Measurements from ENCODE around the gene CUBN.

DNA sequence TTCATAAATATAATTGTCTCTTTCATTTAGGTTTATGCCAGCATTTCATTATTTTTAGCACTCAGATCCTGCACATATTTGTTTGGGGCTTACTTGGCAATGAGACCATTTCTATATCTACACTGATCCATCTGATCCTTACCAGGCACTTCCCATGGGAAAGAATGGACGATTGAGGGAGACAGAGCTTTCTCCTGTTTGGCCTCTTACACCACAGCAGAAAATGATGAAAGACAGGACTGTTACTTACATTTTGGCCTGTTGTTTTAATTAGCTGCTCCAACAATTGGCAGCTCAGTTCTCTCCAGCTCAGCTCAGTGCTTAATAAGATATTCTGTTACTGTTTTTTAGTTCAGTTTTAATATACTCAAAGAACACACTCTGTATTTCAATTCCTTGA lies 234.8 kb downstream of the CUBN start:
- TF ChIP-seq, protein P1, sequence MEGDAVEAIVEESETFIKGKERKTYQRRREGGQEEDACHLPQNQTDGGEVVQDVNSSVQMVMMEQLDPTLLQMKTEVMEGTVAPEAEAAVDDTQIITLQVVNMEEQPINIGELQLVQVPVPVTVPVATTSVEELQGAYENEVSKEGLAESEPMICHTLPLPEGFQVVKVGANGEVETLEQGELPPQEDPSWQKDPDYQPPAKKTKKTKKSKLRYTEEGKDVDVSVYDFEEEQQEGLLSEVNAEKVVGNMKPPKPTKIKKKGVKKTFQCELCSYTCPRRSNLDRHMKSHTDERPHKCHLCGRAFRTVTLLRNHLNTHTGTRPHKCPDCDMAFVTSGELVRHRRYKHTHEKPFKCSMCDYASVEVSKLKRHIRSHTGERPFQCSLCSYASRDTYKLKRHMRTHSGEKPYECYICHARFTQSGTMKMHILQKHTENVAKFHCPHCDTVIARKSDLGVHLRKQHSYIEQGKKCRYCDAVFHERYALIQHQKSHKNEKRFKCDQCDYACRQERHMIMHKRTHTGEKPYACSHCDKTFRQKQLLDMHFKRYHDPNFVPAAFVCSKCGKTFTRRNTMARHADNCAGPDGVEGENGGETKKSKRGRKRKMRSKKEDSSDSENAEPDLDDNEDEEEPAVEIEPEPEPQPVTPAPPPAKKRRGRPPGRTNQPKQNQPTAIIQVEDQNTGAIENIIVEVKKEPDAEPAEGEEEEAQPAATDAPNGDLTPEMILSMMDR (IDR thresholded peaks at IDR 0.05): no peak
- TF ChIP-seq POLR2AphosphoS5 (IDR thresholded peaks at IDR 0.05; ENCODE audit: low read depth, low read length) (no peak), SIN3A (IDR thresholded peaks at IDR 0.05; ENCODE audit: borderline replicate concordance, insufficient read depth, low read depth, low read length) (no peak), REST (IDR thresholded peaks at IDR 0.05; ENCODE audit: insufficient read depth in 1 of 2, low read depth in 2 of 2, low read length in 1 of 2) (no peak), TCF7L2 (IDR thresholded peaks at IDR 0.05; ENCODE audit: low read depth, low read length) (no peak)

Measured in Panc1 (cell line).